Activated CD8-positive, alpha-beta memory T cell treated with anti-CD3 and anti-CD28 coated beads for 24 hours (primary cell): ENCODE data around the gene STXBP6.

Source experiments
- DNase-seq: peaks from one replicate; pipeline ENCODE4 v3.0.0-alpha.2; 2020

The STXBP6 gene

GRCh38 chr14:24911324-24912109, 138.4 kb downstream of the STXBP6 start:
- no peak for DNase-seq

GRCh38 chr14:24910408-24910986, 139.4 kb downstream of the STXBP6 start:
- no peak for DNase-seq

GRCh38 chr14:24909523-24910302, 140.2 kb downstream of the STXBP6 start:
- DNase-seq: no peak

- no peak for DNase-seq
Observed at GRCh38 chr14:24908592-24909236, 141.2 kb downstream of the STXBP6 start.

GRCh38 chr14:24904533-24904932, 145.4 kb downstream of the STXBP6 start:
- no peak for DNase-seq

- no peak for DNase-seq
Observed at GRCh38 chr14:24903337-24903736, 146.6 kb downstream of the STXBP6 start.

- DNase-seq: no peak
Observed at GRCh38 chr14:24900269-24901100, 149.5 kb downstream of the STXBP6 start.

- no peak for DNase-seq
Observed at GRCh38 chr14:24897793-24898192, 152.2 kb downstream of the STXBP6 start.

- DNase-seq: no peak
Observed at GRCh38 chr14:24895622-24896021, 154.3 kb downstream of the STXBP6 start.

- DNase-seq: no peak
Observed at GRCh38 chr14:24895243-24895583, 154.7 kb downstream of the STXBP6 start.

- DNase-seq: no peak
Observed at GRCh38 chr14:24894583-24895242, 155.2 kb downstream of the STXBP6 start.

GRCh38 chr14:24892497-24893051, 157.4 kb downstream of the STXBP6 start:
- no peak for DNase-seq

- no peak for DNase-seq
Observed at GRCh38 chr14:24891987-24892496, 157.9 kb downstream of the STXBP6 start.

GRCh38 chr14:24890716-24891115, 159.2 kb downstream of the STXBP6 start:
- no peak for DNase-seq

GRCh38 chr14:24889843-24890242, 160.1 kb downstream of the STXBP6 start:
- DNase-seq: no peak

GRCh38 chr14:24888532-24888931, 161.4 kb downstream of the STXBP6 start:
- DNase-seq: no peak

- no peak for DNase-seq
Observed at GRCh38 chr14:24887623-24888304, 162.2 kb downstream of the STXBP6 start.

- no peak for DNase-seq
Observed at GRCh38 chr14:24885410-24885913, 164.5 kb downstream of the STXBP6 start.

GRCh38 chr14:24883576-24883975, 166.4 kb downstream of the STXBP6 start:
- DNase-seq: no peak

GRCh38 chr14:24881116-24881893, 168.6 kb downstream of the STXBP6 start:
- DNase-seq: no peak
